ENCODE data around the gene FOLR1. TPM values are rescaled to one million over a fixed set of nuclear protein-coding genes. Genes with fewer than 3 reads are reported as not detected.

The FOLR1 gene
- polyA plus RNA-seq, 1 of the 3 experiments (the other 2 are of a cell fraction) = not detected

DNA sequence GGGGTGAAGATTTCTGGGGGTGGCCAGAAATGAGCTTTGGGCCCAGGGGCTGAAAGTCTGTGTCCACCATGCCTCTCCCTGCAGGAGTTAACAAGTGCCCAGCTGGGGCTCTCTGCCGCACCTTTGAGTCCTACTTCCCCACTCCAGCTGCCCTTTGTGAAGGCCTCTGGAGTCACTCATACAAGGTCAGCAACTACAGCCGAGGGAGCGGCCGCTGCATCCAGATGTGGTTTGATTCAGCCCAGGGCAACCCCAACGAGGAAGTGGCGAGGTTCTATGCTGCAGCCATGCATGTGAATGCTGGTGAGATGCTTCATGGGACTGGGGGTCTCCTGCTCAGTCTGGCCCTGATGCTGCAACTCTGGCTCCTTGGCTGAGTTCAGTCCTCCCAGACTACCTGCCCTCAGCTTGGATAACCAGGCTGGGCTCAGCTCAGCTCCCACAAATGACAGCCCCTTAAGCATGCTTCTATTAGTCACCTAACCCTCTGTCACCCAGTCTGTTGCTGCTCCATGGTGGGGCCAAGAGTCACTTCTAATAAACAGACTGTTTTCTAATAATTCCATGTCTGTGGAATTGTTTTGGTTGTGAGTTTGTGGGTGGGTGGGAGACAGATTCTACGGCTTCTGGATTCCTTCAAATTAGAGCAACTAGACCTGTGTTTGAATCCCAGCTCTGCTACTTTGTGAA, 29.6 kb downstream of the FOLR1 start:
- Histone ChIP-seq H3K9ac (no peak overlapping the region), H3K27me3 (ENCODE audit: insufficient read depth) (no peaks in the 10 kb centered on the region; the same call in 1 of the 2 replicates), H3K9me2 (no peaks in the 10 kb centered on the region), H3K4me3 (ENCODE audit: low read depth in 2 of 2, low read length in 1 of 2) (no peak overlapping the region), H2AFZ (ENCODE audit: low read depth) (no peak overlapping the region), H3K9me3 (no peaks in the 10 kb centered on the region), H3K36me3 (replicated peaks in 1 of 2; ENCODE audit: control insufficient read depth in 1 of 2, insufficient read depth in 2 of 2, low read length in 1 of 2) (peaks cover 2 to 6% of the 10 kb centered on the region in 2 experiments), H4K20me1 (ENCODE audit: insufficient read depth) (peaks cover 15% of the 10 kb centered on the region), H3K4me1 (ENCODE audit: control insufficient read depth in 1 of 2, insufficient read depth in 2 of 2, low read depth in 1 of 2, low read length in 1 of 2) (peaks cover 5 to 16% of the 10 kb centered on the region in 2 experiments; a peak in 2 of 4 replicates), H3K27ac (ENCODE audit: low read depth in 2 of 2, low read length in 1 of 2) (no peak overlapping the region), H3F3A (replicated peaks; ENCODE audit: insufficient read depth) (no peaks in the 10 kb centered on the region), H3K79me2 (ENCODE audit: insufficient read depth) (peaks cover 27% of the 10 kb centered on the region), H3K4me2 (no peak overlapping the region)
- DNase-seq = no peak
- 89% methylated on average over 6 of the region's 7 CpGs for WGBS (ENCODE audit: low lambda C conversion rate)
- ChIA-PET CTCF (interaction anchor here (0.9 to 9.1 kb wide), 7 partner anchors 11 to 243 kb away, joined by 3 to 73 read pairs (median 3); no protein-coding TSS in a partner anchor), POLR2A (interaction anchor here (1.8 to 8.7 kb wide), 3 partner anchors 15 to 196 kb away, joined by 5 to 131 read pairs (median 14); partner anchors contain the start of gene PHOX2A)
- TF ChIP-seq RFX5 (IDR thresholded peaks at IDR 0.05; ENCODE audit: low read length) = no peak
- TF ChIP-seq GABPA (IDR thresholded peaks at IDR 0.05; ENCODE audit: low read depth) = no peak
- no peak for TF ChIP-seq MXI1 (IDR thresholded peaks at IDR 0.05; ENCODE audit: low read depth, low read length)
- no peak for TF ChIP-seq RXRA (IDR thresholded peaks at IDR 0.05; ENCODE audit: borderline replicate concordance, low read depth)
- no peak for TF ChIP-seq FOXJ3 (CRISPR knock-in tag; IDR thresholded peaks at IDR 0.05)
- TF ChIP-seq EP300 (IDR thresholded peaks at IDR 0.05; ENCODE audit: borderline replicate concordance in 1 of 2, low read depth in 1 of 2, low read length in 1 of 2) = no peak
- no peak for TF ChIP-seq NRF1 (IDR thresholded peaks at IDR 0.05; ENCODE audit: low read depth, low read length)
- TF ChIP-seq POLR2AphosphoS5 (IDR thresholded peaks at IDR 0.05; ENCODE audit: low read depth, low read length) = no peak
- TF ChIP-seq, protein P1, sequence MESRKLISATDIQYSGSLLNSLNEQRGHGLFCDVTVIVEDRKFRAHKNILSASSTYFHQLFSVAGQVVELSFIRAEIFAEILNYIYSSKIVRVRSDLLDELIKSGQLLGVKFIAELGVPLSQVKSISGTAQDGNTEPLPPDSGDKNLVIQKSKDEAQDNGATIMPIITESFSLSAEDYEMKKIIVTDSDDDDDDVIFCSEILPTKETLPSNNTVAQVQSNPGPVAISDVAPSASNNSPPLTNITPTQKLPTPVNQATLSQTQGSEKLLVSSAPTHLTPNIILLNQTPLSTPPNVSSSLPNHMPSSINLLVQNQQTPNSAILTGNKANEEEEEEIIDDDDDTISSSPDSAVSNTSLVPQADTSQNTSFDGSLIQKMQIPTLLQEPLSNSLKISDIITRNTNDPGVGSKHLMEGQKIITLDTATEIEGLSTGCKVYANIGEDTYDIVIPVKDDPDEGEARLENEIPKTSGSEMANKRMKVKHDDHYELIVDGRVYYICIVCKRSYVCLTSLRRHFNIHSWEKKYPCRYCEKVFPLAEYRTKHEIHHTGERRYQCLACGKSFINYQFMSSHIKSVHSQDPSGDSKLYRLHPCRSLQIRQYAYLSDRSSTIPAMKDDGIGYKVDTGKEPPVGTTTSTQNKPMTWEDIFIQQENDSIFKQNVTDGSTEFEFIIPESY (IDR thresholded peaks at IDR 0.05; ENCODE audit: borderline replicate concordance, low read depth) = no peak
- TF ChIP-seq TCF12 (IDR thresholded peaks at IDR 0.05) = no peak
- TF ChIP-seq, protein P2, sequence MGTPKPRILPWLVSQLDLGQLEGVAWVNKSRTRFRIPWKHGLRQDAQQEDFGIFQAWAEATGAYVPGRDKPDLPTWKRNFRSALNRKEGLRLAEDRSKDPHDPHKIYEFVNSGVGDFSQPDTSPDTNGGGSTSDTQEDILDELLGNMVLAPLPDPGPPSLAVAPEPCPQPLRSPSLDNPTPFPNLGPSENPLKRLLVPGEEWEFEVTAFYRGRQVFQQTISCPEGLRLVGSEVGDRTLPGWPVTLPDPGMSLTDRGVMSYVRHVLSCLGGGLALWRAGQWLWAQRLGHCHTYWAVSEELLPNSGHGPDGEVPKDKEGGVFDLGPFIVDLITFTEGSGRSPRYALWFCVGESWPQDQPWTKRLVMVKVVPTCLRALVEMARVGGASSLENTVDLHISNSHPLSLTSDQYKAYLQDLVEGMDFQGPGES (IDR thresholded peaks at IDR 0.05; ENCODE audit: low read depth, low read length) = no peak
